OCI-LY7 (cell line): ENCODE data around the gene CERS6. TPM values are rescaled to one million over a fixed set of nuclear protein-coding genes. Genes with fewer than 3 reads are reported as not detected.

Experiments used
- BruUV-seq: library from RNA; stranded (reverse); fragments of 400-500 nt; replicated peaks from 2 replicates; lab custom pipeline; 2021; lab: Mats Ljungman, UMichigan
- CTCF ChIA-PET: fragments of 300-600 bp; sonication (Branson Sonifier 250); formaldehyde crosslinking; loops from one replicate; lab custom pipeline; 2022; ENCODE audit warnings: antibody characterized with exemption; ENCODE audit not compliant: unreplicated experiment; lab: Charles Lee
- POLR2A ChIA-PET: fragments of 300-600 bp; sonication (Branson Sonifier 250); formaldehyde crosslinking; loops from one replicate; lab custom pipeline; 2022; ENCODE audit warnings: antibody characterized with exemption; lab: Charles Lee
- DNase-seq: peaks from one replicate; pipeline ENCODE4 v3.0.0-alpha.2; 2015; ENCODE audit warnings: low spot score
- H2AFZ ChIP-seq: fragments of 200-600 bp; sonication (generic), shearing (Covaris generic); 2 replicates; pipeline ENCODE4 v1.6.1; 2014; ENCODE audit warnings: mild to moderate bottlenecking, antibody characterized with exemption, low read length, moderate library complexity
- H3K27ac ChIP-seq: fragments of 200-600 bp; sonication (generic); 2 replicates; pipeline ENCODE4 v1.5.1; 2014; ENCODE audit warnings: mixed run types, low read depth, mild to moderate bottlenecking, moderate library complexity, low read length, inconsistent platforms; ENCODE audit not compliant: poor library complexity, severe bottlenecking
- H3K36me3 ChIP-seq: fragments of 200-600 bp; sonication (generic); 2 replicates; pipeline ENCODE4 v1.6.1; 2014; ENCODE audit warnings: mild to moderate bottlenecking, antibody characterized with exemption, low read length, moderate library complexity, mixed read lengths; ENCODE audit not compliant: insufficient read depth
- H3K4me1 ChIP-seq: fragments of 200-600 bp; sonication (generic); 2 replicates; pipeline ENCODE4 v1.5.1; 2014; ENCODE audit warnings: mild to moderate bottlenecking, low read length; ENCODE audit not compliant: insufficient read depth, poor library complexity, severe bottlenecking
- H3K4me2 ChIP-seq: fragments of 200-600 bp; sonication (generic); 2 replicates; pipeline ENCODE4 v1.6.1; 2014; ENCODE audit warnings: mild to moderate bottlenecking, low read length
- H3K4me3 ChIP-seq: fragments of 200-600 bp; sonication (generic); 2 replicates; pipeline ENCODE4 v1.5.1; 2014; ENCODE audit warnings: mild to moderate bottlenecking, low read depth, low read length; ENCODE audit not compliant: poor library complexity, severe bottlenecking
- H3K79me2 ChIP-seq: fragments of 200-600 bp; sonication (generic); 2 replicates; pipeline ENCODE4 v1.6.1; 2016; ENCODE audit warnings: low read depth, mild to moderate bottlenecking, low read length, moderate library complexity, mixed read lengths; ENCODE audit not compliant: insufficient read depth
- H3K9me2 ChIP-seq: fragments of 200-600 bp; sonication (generic); 2 replicates; pipeline ENCODE4 v1.6.1; 2016; ENCODE audit warnings: mild to moderate bottlenecking, low read length, mixed read lengths; ENCODE audit not compliant: insufficient read depth
- H3K9me3 ChIP-seq: fragments of 200-600 bp; sonication (generic); 2 replicates; pipeline ENCODE4 v1.6.1; 2014; ENCODE audit warnings: mild to moderate bottlenecking, mixed run types, low read length, mixed read lengths
- H4K20me1 ChIP-seq: fragments of 200-600 bp; sonication (generic); 2 replicates; pipeline ENCODE4 v1.6.1; 2014; ENCODE audit warnings: mild to moderate bottlenecking, antibody characterized with exemption, low read length, moderate library complexity, mixed read lengths; ENCODE audit not compliant: insufficient read depth
- CTCF ChIP-seq: fragments of 200-600 bp; sonication (generic); conservative IDR thresholded peaks from 2 replicates; pipeline ENCODE4 v1.5.1; 2014; ENCODE audit warnings: mild to moderate bottlenecking, antibody characterized with exemption, low read length, moderate library complexity, mixed read lengths
- EZH2phosphoT487 ChIP-seq: fragments of 200-600 bp; sonication (generic); IDR thresholded peaks from 2 replicates; pipeline ENCODE4 v1.6.1; 2018; ENCODE audit warnings: low read depth, borderline replicate concordance, mild to moderate bottlenecking, mixed run types, antibody characterized with exemption, low read length, moderate library complexity, mixed read lengths
- intact Hi-C: fragments of 100-400 bp; cut with micrococcal nuclease; formaldehyde crosslinking; loops from one replicate; pipeline ENCODE4 v1.10.0; 2022; ENCODE audit not compliant: unreplicated experiment
- total RNA-seq, 2 experiments: library from RNA; depleted of rRNA in 1 of 2; stranded (reverse); fragments of >200 nt in 1 of 2; shearing (Covaris generic) in 1 of 2; gene quantifications; 2 replicates each; pipeline ENCODE4 v1.2.3, GENCODE V29; 2014 to 2022

The CERS6 gene
- total RNA-seq, 2 experiments from 2014 or later, result 0.04 TPM; not detected in 1

GRCh38 chr2:168589236-168590211 is 133.5 kb downstream of the CERS6 start:
- Histone ChIP-seq H2AFZ (no peak overlapping the region), H4K20me1 (no peaks in the 10 kb centered on the region), H3K27ac (no peak overlapping the region), H3K36me3 (no peaks in the 10 kb centered on the region), H3K4me3 (no peak overlapping the region), H3K79me2 (no peaks in the 10 kb centered on the region), H3K9me3 (no peaks in the 10 kb centered on the region), H3K4me1 (no peaks in the 10 kb centered on the region), H3K9me2 (no peaks in the 10 kb centered on the region), H3K4me2 (no peak overlapping the region)
- POLR2A ChIA-PET, result no interaction called here
- intact Hi-C loops, result no loop called here
- TF ChIP-seq EZH2phosphoT487 (no peak), CTCF (no peak)
- no TSS peak for BruUV-seq
- CTCF ChIA-PET, result no interaction called here
- no peak for DNase-seq

- intact Hi-C loops, result no loop called here
- ChIA-PET POLR2A (no interaction called here), CTCF (no interaction called here)
- no peaks in the 10 kb centered on the region for H4K20me1 ChIP-seq
- H3K9me3 ChIP-seq, result no peaks in the 10 kb centered on the region
- BruUV-seq, result no TSS peak
- no peaks in the 10 kb centered on the region for H3K4me1 ChIP-seq
- no peak overlapping the region for H3K4me2 ChIP-seq
- no peaks in the 10 kb centered on the region for H3K36me3 ChIP-seq
- H2AFZ ChIP-seq, result no peak overlapping the region
- H3K9me2 ChIP-seq, result no peaks in the 10 kb centered on the region
- H3K79me2 ChIP-seq, result no peaks in the 10 kb centered on the region
- no peak overlapping the region for H3K27ac ChIP-seq
- no peak for DNase-seq
- no peak overlapping the region for H3K4me3 ChIP-seq
- TF ChIP-seq EZH2phosphoT487 (no peak), CTCF (no peak)
Observed at GRCh38 chr2:168592181-168592831, 136.2 kb downstream of the CERS6 start.

GRCh38 chr2:168593713-168594112 is 137.6 kb downstream of the CERS6 start:
- ChIA-PET CTCF (no interaction called here), POLR2A (no interaction called here)
- TF ChIP-seq EZH2phosphoT487, result no peak
- no peak for TF ChIP-seq CTCF
- intact Hi-C loops, result no loop called here
- no peak overlapping the region for H2AFZ ChIP-seq
- no peaks in the 10 kb centered on the region for H3K79me2 ChIP-seq
- no peak overlapping the region for H3K4me3 ChIP-seq
- H3K4me2 ChIP-seq, result no peak overlapping the region
- no peaks in the 10 kb centered on the region for H3K9me2 ChIP-seq
- H4K20me1 ChIP-seq, result no peaks in the 10 kb centered on the region
- DNase-seq, result no peak
- no peaks in the 10 kb centered on the region for H3K4me1 ChIP-seq
- no peaks in the 10 kb centered on the region for H3K9me3 ChIP-seq
- H3K27ac ChIP-seq, result no peak overlapping the region
- H3K36me3 ChIP-seq, result no peaks in the 10 kb centered on the region
- BruUV-seq, result no TSS peak
